Prostate gland (tissue), 2 donors: ENCODE data around the gene TAT. TPM values are rescaled to one million over a fixed set of nuclear protein-coding genes. Genes with fewer than 3 reads are reported as not detected.

ENCODE experiments used
- DNase-seq: peaks from one replicate; pipeline ENCODE4 v3.0.0-alpha.2; 2019; ENCODE audit warnings: low spot score
- H3K27ac ChIP-seq, 2 donors: fragments of 200-600 bp; sonication (generic); 2 replicates each; pipeline ENCODE4 v1.5.1; 2017 to 2019
- H3K27me3 ChIP-seq: fragments of 200-600 bp; sonication (generic); replicated peaks from 2 replicates; pipeline ENCODE4 v1.5.1; 2019; ENCODE audit not compliant: insufficient read depth
- H3K36me3 ChIP-seq, 2 donors: fragments of 200-600 bp; sonication (generic); 1 replicate in 1 of 2; 2 replicates in 1 of 2; pipeline versions ENCODE4 v1.5.1 to v1.8.1; 2017 to 2019
- H3K4me1 ChIP-seq: fragments of 200-600 bp; sonication (generic); replicated peaks from 2 replicates; pipeline ENCODE4 v1.5.1; 2019
- H3K4me3 ChIP-seq, 2 donors: fragments of 200-600 bp; sonication (generic); 2 replicates each; pipeline ENCODE4 v1.5.1; 2017 to 2019
- H3K9me3 ChIP-seq: fragments of 200-600 bp; sonication (generic); 2 replicates; pipeline ENCODE4 v1.5.1; 2017
- CTCF ChIP-seq, 4 experiments: fragments of 200-600 bp in 2 of 4; fragments of 450-650 bp in 2 of 4; sonication (generic) in 2 of 4; IDR thresholded peaks; 1 replicate in 3 of 4; 2 replicates in 1 of 4; pipeline ENCODE4 v1.5.1; 2016 to 2019; ENCODE audit warnings: antibody characterized with exemption in 4 of 4, mild to moderate bottlenecking in 2 of 4, moderate library complexity in 2 of 4
- POLR2A ChIP-seq: fragments of 450-650 bp; IDR thresholded peaks from one replicate; pipeline ENCODE4 v1.6.1; 2016; ENCODE audit warnings: antibody characterized with exemption, mild to moderate bottlenecking
- POLR2AphosphoS5 ChIP-seq: sonication (generic); formaldehyde crosslinking; IDR thresholded peaks from one replicate; pipeline ENCODE4 v1.6.1; 2017; ENCODE audit warnings: antibody characterized with exemption
- WGBS: methylation state at CpG from one replicate; pipeline ENCODE4 v1.1.5; 2018; 5-methylcytosine and 5-hydroxymethylcytosine counted together
- intact Hi-C: fragments of 100-400 bp; cut with DNase I; formaldehyde crosslinking; loops from one replicate; pipeline ENCODE4 v1.14.2; 2022
- small RNA-seq, 2 donors: library from RNA; depleted of rRNA; stranded (forward); fragments of <200 nt; gene quantifications; one replicate each; pipeline ENCODE3, GENCODE V24; 2016
- total RNA-seq, 2 donors: library from RNA; depleted of rRNA; stranded (reverse); fragments of >200 nt; gene quantifications; one replicate each; pipeline ENCODE4 v1.1.0, GENCODE V29; 2016

The TAT gene
- total RNA-seq, 2 donors from 2014 or later: 0.17 TPM; not detected in 1

GRCh38 chr16:71524566-71525553 lies 52.0 kb downstream of the TAT start:
- H3K27ac ChIP-seq: no peak overlapping the region
- H3K4me3 ChIP-seq: no peak overlapping the region
- no peaks in the 10 kb centered on the region for H3K27me3 ChIP-seq
- H3K9me3 ChIP-seq: no peaks in the 10 kb centered on the region
- intact Hi-C loops: no loop called here
- H3K4me1 ChIP-seq: no peaks in the 10 kb centered on the region
- WGBS: 41% methylated on average over 16 of the region's 16 CpGs
- no peaks in the 10 kb centered on the region for H3K36me3 ChIP-seq
- TF ChIP-seq POLR2A (no peak), CTCF (IDR thresholded peaks at IDR 0.05) (no peak), POLR2AphosphoS5 (no peak)
- no peak for DNase-seq

DNA sequence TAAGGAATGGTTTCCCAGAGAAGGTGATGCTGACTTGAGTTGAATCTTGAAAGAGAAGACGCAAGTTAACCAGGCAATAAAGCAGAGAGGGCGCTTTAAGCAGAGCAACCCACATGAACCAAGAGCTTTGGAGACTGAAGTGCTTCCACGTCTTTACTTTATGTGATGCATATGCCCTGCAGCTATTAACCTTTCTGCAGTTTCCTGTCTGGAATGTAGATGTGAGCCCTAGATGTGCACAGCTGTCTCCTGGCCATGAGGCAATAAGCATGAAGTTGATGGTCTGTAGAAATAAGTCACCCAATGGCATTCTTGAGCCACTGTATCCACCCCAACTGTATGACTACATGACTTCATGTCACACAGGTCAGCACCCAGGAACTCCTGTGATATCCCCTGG lies 56.3 kb downstream of the TAT start:
- WGBS: 67% methylated on average over 3 of the region's 3 CpGs
- no peaks in the 10 kb centered on the region for H3K9me3 ChIP-seq
- intact Hi-C loops: no loop called here

More for the DNA sequence above, 56.3 kb downstream of the TAT start:
- no peak overlapping the region for H3K27ac ChIP-seq
- H3K4me1 ChIP-seq: no peaks in the 10 kb centered on the region
- DNase-seq: no peak
- H3K36me3 ChIP-seq: no peaks in the 10 kb centered on the region
- H3K4me3 ChIP-seq: no peak overlapping the region
- TF ChIP-seq POLR2AphosphoS5: no peak
- TF ChIP-seq CTCF (IDR thresholded peaks at IDR 0.05): no peak
- no peak for TF ChIP-seq POLR2A
- no peaks in the 10 kb centered on the region for H3K27me3 ChIP-seq

Small RNA genes within 50 kb of the gene (small RNA-seq; reads per million reads assigned to genes)
- gene RNU6-1061P: 0 reads per million in 2 donors

Other genes starting within 250 kb of the TAT start
- 1 to 10 TPM; 2.4 to 6.9 TPM for gene CALB2, start 218.4 kb downstream of the TAT start, total RNA-seq
- gene TLE7, start 135.0 kb downstream of the TAT start, total RNA-seq: 1 to 10 TPM in 1 of 2 donors, not detected in 1; 3.9 TPM
- 1 to 10 TPM; 6.1 to 6.8 TPM for gene ZNF23, start 114.8 kb downstream of the TAT start, total RNA-seq
- 10 to 100 TPM in 1 of 2 donors, 1 to 10 TPM in 1; 5.3 to 11.5 TPM for gene ZNF19, start 87.8 kb downstream of the TAT start, total RNA-seq
- 1 to 10 TPM in 1 of 2 donors, under 1 TPM in 1; 0.18 to 1.2 TPM for gene CHST4, start 50.7 kb downstream of the TAT start, total RNA-seq
- 10 to 100 TPM; 11.4 to 20.0 TPM for gene MARVELD3, start 49.1 kb upstream of the TAT start, total RNA-seq
- gene PHLPP2, start 147.6 kb upstream of the TAT start, total RNA-seq: 10 to 100 TPM in 1 of 2 donors, 1 to 10 TPM in 1; 5.0 to 21.2 TPM
- gene AP1G1, start 231.7 kb upstream of the TAT start, total RNA-seq: 10 to 100 TPM; 68.0 to 94.6 TPM